GM12878 (cell line): Measurements from ENCODE around the gene NDEL1.

Source experiments
- CBFB ChIP-seq: IDR thresholded peaks from 2 replicates; pipeline ENCODE4 v1.6.1; 2016; ENCODE audit warnings: antibody characterized with exemption, low read depth
- CEBPB ChIP-seq, 2 experiments: fragments of 150-350 bp in 1 of 2; IDR thresholded peaks; 2 replicates each; pipeline ENCODE4 v1.6.1; 2012 to 2014; ENCODE audit warnings: low read depth in 2 of 2, low read length in 2 of 2, borderline replicate concordance in 1 of 2, inconsistent platforms in 1 of 2
- CTCF ChIP-seq, 3 experiments: IDR thresholded peaks in 2 of 3; conservative IDR thresholded peaks in 1 of 3; 2 replicates each; pipeline ENCODE4 v1.5.1; 2011; ENCODE audit warnings: low read depth in 3 of 3, low read length in 3 of 3, mild to moderate bottlenecking in 3 of 3, control low read depth in 2 of 3, moderate library complexity in 2 of 3, inconsistent platforms in 1 of 3, mixed read lengths in 1 of 3; ENCODE audit not compliant: control insufficient read depth in 2 of 3, insufficient read depth in 1 of 3; ENCODE audit errors: extremely low read depth in 1 of 3
- EZH2 ChIP-seq: IDR thresholded peaks from 2 replicates; pipeline ENCODE4 v1.6.1; 2012; ENCODE audit warnings: low read depth, mild to moderate bottlenecking, control low read depth, inconsistent platforms, low read length, borderline replicate concordance; ENCODE audit not compliant: control insufficient read depth
- RCOR1 ChIP-seq: conservative IDR thresholded peaks from 2 replicates; pipeline ENCODE4 v1.6.1; 2012; ENCODE audit warnings: low read depth, low read length, improper control_type of control experiment
- YY1 ChIP-seq: IDR thresholded peaks from 2 replicates; pipeline ENCODE4 v1.6.1; 2011; ENCODE audit warnings: low read depth, mild to moderate bottlenecking, low read length
- ZZZ3 ChIP-seq: IDR thresholded peaks from 2 replicates; pipeline ENCODE4 v1.6.1; 2011; ENCODE audit warnings: low read depth; ENCODE audit not compliant: control insufficient read depth, insufficient read length
- TF ChIP-seq, protein P1 (sequence below): fragments of 450-650 bp; conservative IDR thresholded peaks from 2 replicates; pipeline ENCODE4 v1.6.1; 2017; ENCODE audit warnings: mild to moderate bottlenecking, moderate library complexity
- TF ChIP-seq, protein P2 (sequence below): IDR thresholded peaks from 2 replicates; pipeline ENCODE4 v1.6.1; 2011; ENCODE audit warnings: borderline replicate concordance, low read depth, mild to moderate bottlenecking, moderate library complexity, mixed read lengths, low read length; ENCODE audit not compliant: insufficient read depth; ENCODE audit errors: extremely low read length

GRCh38 chr17:8418471-8418870 is 17.2 kb upstream of the NDEL1 start:
- TF ChIP-seq CBFB, result no peak
- no peak for TF ChIP-seq RCOR1
- TF ChIP-seq CTCF (IDR thresholded peaks at IDR 0.05 in 2 of 3, conservative IDR thresholded peaks at IDR 0.05 in 1 of 3; ENCODE audit: control insufficient read depth in 2 of 3, extremely low read depth in 1 of 3, insufficient read depth in 1 of 3, low read depth in 3 of 3, low read length in 3 of 3), result no peak
- TF ChIP-seq CEBPB (IDR thresholded peaks at IDR 0.05; ENCODE audit: borderline replicate concordance in 1 of 2, low read depth in 2 of 2, low read length in 2 of 2), result no peak
- TF ChIP-seq, protein P1, sequence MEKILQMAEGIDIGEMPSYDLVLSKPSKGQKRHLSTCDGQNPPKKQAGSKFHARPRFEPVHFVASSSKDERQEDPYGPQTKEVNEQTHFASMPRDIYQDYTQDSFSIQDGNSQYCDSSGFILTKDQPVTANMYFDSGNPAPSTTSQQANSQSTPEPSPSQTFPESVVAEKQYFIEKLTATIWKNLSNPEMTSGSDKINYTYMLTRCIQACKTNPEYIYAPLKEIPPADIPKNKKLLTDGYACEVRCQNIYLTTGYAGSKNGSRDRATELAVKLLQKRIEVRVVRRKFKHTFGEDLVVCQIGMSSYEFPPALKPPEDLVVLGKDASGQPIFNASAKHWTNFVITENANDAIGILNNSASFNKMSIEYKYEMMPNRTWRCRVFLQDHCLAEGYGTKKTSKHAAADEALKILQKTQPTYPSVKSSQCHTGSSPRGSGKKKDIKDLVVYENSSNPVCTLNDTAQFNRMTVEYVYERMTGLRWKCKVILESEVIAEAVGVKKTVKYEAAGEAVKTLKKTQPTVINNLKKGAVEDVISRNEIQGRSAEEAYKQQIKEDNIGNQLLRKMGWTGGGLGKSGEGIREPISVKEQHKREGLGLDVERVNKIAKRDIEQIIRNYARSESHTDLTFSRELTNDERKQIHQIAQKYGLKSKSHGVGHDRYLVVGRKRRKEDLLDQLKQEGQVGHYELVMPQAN, result no peak
- TF ChIP-seq, protein P2, sequence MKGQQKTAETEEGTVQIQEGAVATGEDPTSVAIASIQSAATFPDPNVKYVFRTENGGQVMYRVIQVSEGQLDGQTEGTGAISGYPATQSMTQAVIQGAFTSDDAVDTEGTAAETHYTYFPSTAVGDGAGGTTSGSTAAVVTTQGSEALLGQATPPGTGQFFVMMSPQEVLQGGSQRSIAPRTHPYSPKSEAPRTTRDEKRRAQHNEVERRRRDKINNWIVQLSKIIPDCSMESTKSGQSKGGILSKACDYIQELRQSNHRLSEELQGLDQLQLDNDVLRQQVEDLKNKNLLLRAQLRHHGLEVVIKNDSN, result no peak
- TF ChIP-seq EZH2, result no peak
- no peak for TF ChIP-seq ZZZ3
- no peak for TF ChIP-seq YY1
